Stomach (tissue), 4 donors: ENCODE results near the gene MUC22.

ENCODE experiments used
- CTCF ChIP-seq, 7 experiments: fragments of 450-650 bp in 4 of 7; fragments of 200-600 bp in 3 of 7; sonication (generic) in 3 of 7; IDR thresholded peaks; one replicate each; pipeline ENCODE4 v1.5.1; 2016 to 2019; ENCODE audit warnings: antibody characterized with exemption in 7 of 7, control low read depth in 2 of 7, mild to moderate bottlenecking in 1 of 7
- POLR2A ChIP-seq, 4 donors: fragments of 450-650 bp; IDR thresholded peaks; one replicate each; pipeline ENCODE4 v1.6.1; 2016; ENCODE audit warnings: antibody characterized with exemption in 4 of 4, control low read depth in 2 of 4, mild to moderate bottlenecking in 1 of 4, moderate library complexity in 1 of 4
- POLR2AphosphoS5 ChIP-seq, 3 donors: sonication (generic); formaldehyde crosslinking; IDR thresholded peaks; one replicate each; pipeline ENCODE4 v1.6.1; 2016; ENCODE audit warnings: antibody characterized with exemption in 3 of 3

- TF ChIP-seq CTCF (IDR thresholded peaks at IDR 0.05) (peak in 1 of 7 experiments; percentile 9), POLR2A (IDR thresholded peaks at IDR 0.05) (no peak), POLR2AphosphoS5 (IDR thresholded peaks at IDR 0.05) (no peak)
Measured at GRCh38 chr6:31083742-31084354, 73.6 kb downstream of the MUC22 start.
